Thyroid gland (tissue), 4 donors: ENCODE data around the gene WNT9B. TPM values are rescaled to one million over a fixed set of nuclear protein-coding genes. Genes with fewer than 3 reads are reported as not detected.

Experiments
- DNase-seq, 2 donors: peaks; one replicate each; pipeline ENCODE4 v3.0.0-alpha.2; 2019
- H3K27ac ChIP-seq, 3 donors: fragments of 200-600 bp; sonication (generic); 1 replicate in 2 of 3; 2 replicates in 1 of 3; pipeline ENCODE4 v1.5.1; 2016 to 2019; ENCODE audit warnings: mild to moderate bottlenecking in 1 of 3, moderate library complexity in 1 of 3
- H3K27me3 ChIP-seq: fragments of 200-600 bp; sonication (generic); one replicate; pipeline ENCODE4 v1.5.1; 2019
- H3K36me3 ChIP-seq, 2 donors: fragments of 200-600 bp; sonication (generic); one replicate each; pipeline ENCODE4 v1.5.1; 2016 to 2019
- H3K4me1 ChIP-seq, 2 donors: fragments of 200-600 bp; sonication (generic); one replicate each; pipeline ENCODE4 v1.5.1; 2017 to 2019
- H3K4me3 ChIP-seq, 3 donors: fragments of 200-600 bp; sonication (generic); replicated peaks in 1 of 3; 1 replicate in 2 of 3; 2 replicates in 1 of 3; pipeline ENCODE4 v1.5.1; 2016; ENCODE audit warnings: mild to moderate bottlenecking in 1 of 3
- H3K9me3 ChIP-seq: fragments of 200-600 bp; sonication (generic); one replicate; pipeline ENCODE4 v1.5.1; 2017
- CTCF ChIP-seq, 6 experiments: fragments of 200-600 bp in 3 of 6; fragments of 450-650 bp in 3 of 6; sonication (generic) in 3 of 6; IDR thresholded peaks; one replicate each; pipeline ENCODE4 v1.5.1; 2016 to 2019; ENCODE audit warnings: antibody characterized with exemption in 6 of 6, mild to moderate bottlenecking in 2 of 6, inconsistent platforms in 1 of 6, moderate library complexity in 1 of 6
- POLR2A ChIP-seq, 2 donors: fragments of 450-650 bp; IDR thresholded peaks; one replicate each; pipeline ENCODE4 v1.6.1; 2017; ENCODE audit warnings: antibody characterized with exemption in 2 of 2, mild to moderate bottlenecking in 2 of 2, moderate library complexity in 1 of 2
- WGBS, 2 donors: methylation state at CpG; one replicate each; pipeline ENCODE4 v1.1.5; 2017; 5-methylcytosine and 5-hydroxymethylcytosine counted together
- intact Hi-C: fragments of 100-400 bp; cut with DNase I; formaldehyde crosslinking; loops from one replicate; pipeline ENCODE4 v1.15.1; 2023
- total RNA-seq, 4 donors: library from RNA; depleted of rRNA; stranded (reverse); fragments of >200 nt; gene quantifications; one replicate each; pipeline ENCODE4 v1.2.3, GENCODE V29; 2016

WNT9B gene
- total RNA-seq, 4 donors from 2014 or later = 1.2 TPM; not detected in 3

DNA sequence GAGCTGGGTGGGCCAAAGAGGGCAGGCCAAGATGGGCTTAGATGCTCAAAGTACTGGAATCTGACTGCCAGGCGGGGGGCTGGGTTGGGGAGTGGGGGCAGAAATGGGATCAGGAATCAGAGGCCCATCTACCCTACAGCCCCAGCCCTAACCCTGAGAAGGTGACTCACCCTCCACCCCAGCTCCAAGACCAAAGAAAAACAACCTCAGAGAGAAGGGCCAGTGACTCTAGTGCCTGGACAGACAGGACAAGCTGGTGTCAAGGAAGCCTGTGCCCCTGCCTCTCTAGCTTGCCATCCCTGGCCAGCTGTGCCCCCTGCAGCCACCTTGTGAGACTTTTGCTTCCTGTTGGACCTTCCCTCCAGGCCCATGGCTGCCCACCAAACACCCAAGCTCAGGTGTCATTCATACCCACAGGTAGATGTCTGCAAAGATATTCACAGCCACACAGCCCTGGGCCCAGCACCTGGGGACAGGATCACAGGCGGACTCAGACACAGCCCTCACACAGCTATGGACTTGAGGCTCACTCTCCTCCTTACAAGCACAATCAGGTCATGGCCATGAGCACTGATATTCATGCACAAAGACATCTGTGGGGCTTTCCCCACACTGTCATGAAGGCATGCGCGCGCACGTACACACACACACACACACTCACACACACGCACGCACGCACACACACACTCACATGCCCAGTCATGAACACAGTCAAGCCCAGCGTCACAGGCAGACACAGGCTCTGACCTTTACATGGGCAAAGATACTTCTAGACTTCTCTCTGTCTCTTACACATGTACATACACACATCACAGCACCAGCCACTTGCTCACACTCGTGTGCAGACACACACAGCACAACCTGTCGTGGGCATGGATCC, 35.7 kb upstream of the WNT9B start:
- intact Hi-C loops = no loop called here
- H3K4me1 ChIP-seq = peaks cover 4 to 17% of the 10 kb centered on the region in 2 donors
- no peak for DNase-seq
- H3K9me3 ChIP-seq = no peaks in the 10 kb centered on the region
- H3K4me3 ChIP-seq = no peak overlapping the region
- H3K27me3 ChIP-seq = peaks cover 29% of the 10 kb centered on the region
- WGBS, 2 donors = 82 to 90% methylated on average over 11 to 12 of the region's 12 CpGs
- no peaks in the 10 kb centered on the region for H3K36me3 ChIP-seq
- TF ChIP-seq POLR2A (IDR thresholded peaks at IDR 0.05) = no peak
- no peak for TF ChIP-seq CTCF (IDR thresholded peaks at IDR 0.05)
- H3K27ac ChIP-seq = no peak overlapping the region

- no peak for DNase-seq
- peaks cover 37% of the 10 kb centered on the region for H3K27me3 ChIP-seq
- TF ChIP-seq CTCF (IDR thresholded peaks at IDR 0.05) (no peak), POLR2A (IDR thresholded peaks at IDR 0.05) (no peak)
- peaks cover 4 to 17% of the 10 kb centered on the region in 2 donors for H3K4me1 ChIP-seq
- 11 to 18% methylated on average over 18 to 20 of the region's 22 CpGs for WGBS, 2 donors
- no peaks in the 10 kb centered on the region for H3K36me3 ChIP-seq
- H3K4me3 ChIP-seq = no peak overlapping the region
- intact Hi-C loops = no loop called here
- no peak overlapping the region for H3K27ac ChIP-seq
- no peaks in the 10 kb centered on the region for H3K9me3 ChIP-seq
Observed at GRCh38 chr17:46817151-46817900, 34.1 kb upstream of the WNT9B start.

- peaks cover 38% of the 10 kb centered on the region for H3K27me3 ChIP-seq
- no peak for TF ChIP-seq CTCF (IDR thresholded peaks at IDR 0.05)
- no peak for TF ChIP-seq POLR2A (IDR thresholded peaks at IDR 0.05)
- no peaks in the 10 kb centered on the region for H3K36me3 ChIP-seq
- peaks cover 4 to 17% of the 10 kb centered on the region in 2 donors for H3K4me1 ChIP-seq
- 11 to 13% methylated on average over 5 of the region's 5 CpGs for WGBS, 2 donors
- no peak overlapping the region for H3K27ac ChIP-seq
- DNase-seq = no peak
- H3K9me3 ChIP-seq = no peaks in the 10 kb centered on the region
- H3K4me3 ChIP-seq = no peak overlapping the region
- intact Hi-C loops = no loop called here
Observed at GRCh38 chr17:46817901-46818209, 33.5 kb upstream of the WNT9B start.

- intact Hi-C loops = no loop called here
- Histone ChIP-seq H3K4me3 (no peak within 1 kb of the TSS), H3K4me1 (peaks cover 4 to 17% of the 10 kb centered on the region in 2 donors), H3K27ac (no peak within 1 kb of the TSS), H3K36me3 (no peaks in the 10 kb centered on the region), H3K9me3 (no peaks in the 10 kb centered on the region), H3K27me3 (peaks cover 38% of the 10 kb centered on the region)
- TF ChIP-seq CTCF (IDR thresholded peaks at IDR 0.05) = no peak
- TF ChIP-seq POLR2A (IDR thresholded peaks at IDR 0.05) = no peak
- WGBS, 2 donors = 0 to 3% methylated on average over 14 of the region's 47 CpGs
- DNase-seq = no peak
Observed at GRCh38 chr17:46818316-46818928, 33.0 kb upstream of the WNT9B start, which contains the start of gene WNT3. Gene WNT3, minus strand, starts transcription at chr17:46818692. Its CDS starts 95 bp downstream, at chr17:46818597.
